ENCODE data around the gene ANO5.

GRCh38 chr11:22276535-22276934, 83.7 kb downstream of the ANO5 start:
- no peak for TF ChIP-seq RAD21 (conservative IDR thresholded peaks at IDR 0.05 in 1 of 2, IDR thresholded peaks at IDR 0.05 in 1 of 2)
- no peak for TF ChIP-seq NFE2L2 (conservative IDR thresholded peaks at IDR 0.05; ENCODE audit: low read length)
- TF ChIP-seq CTCF (IDR thresholded peaks at IDR 0.05) = no peak
- no peak for TF ChIP-seq E2F6 (IDR thresholded peaks at IDR 0.05; ENCODE audit: borderline replicate concordance, low read depth)
- no peak for TF ChIP-seq USF2 (IDR thresholded peaks at IDR 0.05)
- TF ChIP-seq KDM1A (IDR thresholded peaks at IDR 0.05; ENCODE audit: low read depth) = no peak
- no peak for TF ChIP-seq PHF8 (IDR thresholded peaks at IDR 0.05; ENCODE audit: borderline replicate concordance, low read depth)
- no peak for TF ChIP-seq ESRRA (IDR thresholded peaks at IDR 0.05; ENCODE audit: borderline replicate concordance, low read length)
- no peak for TF ChIP-seq BCL3 (IDR thresholded peaks at IDR 0.05)
